CD4-positive, alpha-beta T cell (primary cell): ENCODE measurements around the gene MGRN1. TPM values are rescaled to one million over a fixed set of nuclear protein-coding genes. Genes with fewer than 3 reads are reported as not detected.
A peak's percentile ranks its signal among the peaks of the same experiment; 100 is the strongest.

Source experiments
- ATAC-seq: fragments of 200-7000 bp; cut with Tn5 transposase; one replicate; pipeline ENCODE4 v1.10.0; 2022; ENCODE audit warnings: mild to moderate bottlenecking; ENCODE audit not compliant: poor library complexity
- CTCF ChIA-PET: fragments of 350-600 bp; sonication (Branson Sonifier 250); formaldehyde crosslinking; loops from one replicate; lab custom pipeline; 2021; ENCODE audit warnings: antibody characterized with exemption, inconsistent platforms; lab: Charles Lee
- POLR2A ChIA-PET: fragments of 350-600 bp; sonication (Branson Sonifier 250); formaldehyde crosslinking; loops from one replicate; lab custom pipeline; 2021; ENCODE audit warnings: antibody characterized with exemption, inconsistent platforms; lab: Charles Lee
- DNase-seq, 14 experiments: peaks; one replicate each; pipeline ENCODE4 v3.0.0-alpha.2; 2013 to 2020; ENCODE audit warnings: mixed read lengths in 2 of 14
- H3K27ac ChIP-seq, 2 donors: one replicate each; pipeline versions ENCODE4 v1.5.1 to v1.7.0; 2013; ENCODE audit warnings: low read length in 2 of 2, low read depth in 1 of 2, mild to moderate bottlenecking in 1 of 2
- H3K27me3 ChIP-seq, 2 experiments: 1 replicate in 1 of 2; 2 replicates in 1 of 2; pipeline versions ENCODE4 v1.6.1 to v1.7.0; 2013; ENCODE audit warnings: low read length in 2 of 2, control low read depth in 1 of 2, mild to moderate bottlenecking in 1 of 2, moderate library complexity in 1 of 2; ENCODE audit not compliant: insufficient read depth in 2 of 2, control insufficient read depth in 1 of 2
- H3K36me3 ChIP-seq: one replicate; pipeline ENCODE4 v1.6.1; 2013; ENCODE audit warnings: low read length, control low read depth; ENCODE audit not compliant: insufficient read depth
- H3K4me1 ChIP-seq: one replicate; pipeline ENCODE4 v1.6.1; 2013; ENCODE audit warnings: low read length, control low read depth; ENCODE audit not compliant: insufficient read depth
- H3K4me3 ChIP-seq: one replicate; pipeline ENCODE4 v1.5.1; 2013; ENCODE audit warnings: mild to moderate bottlenecking, low read length, moderate library complexity
- H3K9me3 ChIP-seq, 2 experiments: 1 replicate in 1 of 2; 2 replicates in 1 of 2; pipeline versions ENCODE4 v1.6.1 to v1.7.0; 2013; ENCODE audit warnings: low read length in 2 of 2, mild to moderate bottlenecking in 2 of 2, control low read depth in 1 of 2, moderate library complexity in 1 of 2; ENCODE audit not compliant: control insufficient read depth in 1 of 2, insufficient read depth in 1 of 2
- H3K27ac Mint-ChIP-seq: one replicate; pipeline ENCODE4 v1.8.0; 2020; ENCODE audit warnings: mixed read lengths
- H3K27me3 Mint-ChIP-seq: one replicate; pipeline ENCODE4 v1.8.0; 2021; ENCODE audit warnings: mixed read lengths
- H3K36me3 Mint-ChIP-seq: one replicate; pipeline ENCODE4 v1.8.0; 2021; ENCODE audit warnings: low read depth, mixed read lengths
- H3K4me1 Mint-ChIP-seq: one replicate; pipeline ENCODE4 v1.8.0; 2021; ENCODE audit warnings: low read depth, mixed read lengths
- H3K4me3 Mint-ChIP-seq: one replicate; pipeline ENCODE4 v1.8.0; 2020; ENCODE audit warnings: mild to moderate bottlenecking, mixed read lengths
- H3K9me3 Mint-ChIP-seq: one replicate; pipeline ENCODE4 v1.8.0; 2020; ENCODE audit warnings: mixed read lengths
- CTCF ChIP-seq: fragments of 200-600 bp; IDR thresholded peaks from one replicate; pipeline ENCODE4 v1.8.0; 2022; ENCODE audit warnings: antibody characterized with exemption, mild to moderate bottlenecking
- intact Hi-C, 2 experiments: fragments of 100-400 bp; cut with DNase I in 1 of 2; cut with micrococcal nuclease in 1 of 2; formaldehyde crosslinking; loops; one replicate each; pipeline versions ENCODE4 v1.15.1 to v1.9.0; 2023 to 2025; cut with DNase I, micrococcal nuclease
- total RNA-seq, 174 experiments: library from RNA in 2 of 174; stranded (reverse) in 2 of 174; gene quantifications; one replicate each; pipeline ENCODE4 v1.2.3 and lab custom pipeline; 2021 to 2026

MGRN1 gene
- total RNA-seq, 2 experiments from 2014 or later = 45.9 to 48.6 TPM

GRCh38 chr16:4676831-4677230 lies 52.2 kb downstream of the MGRN1 start:
- ChIA-PET POLR2A (interaction anchor here (0.7 to 2.1 kb wide), 7 partner anchors 13 to 60 kb away, joined by 3 to 7 read pairs (median 4); partner anchors contain the start of genes ANKS3, DNAAF8, MGRN1 and NUDT16L1), CTCF (interaction anchor here (0.8 kb wide), 1 partner anchor 27 kb away, joined by 3 read pairs; no protein-coding TSS in a partner anchor)
- TF ChIP-seq CTCF = no peak
- Mint-ChIP-seq H3K27ac (peak overlapping the region; percentile 99), H3K4me3 (peak overlapping the region; percentile 70), H3K9me3 (no peaks in the 10 kb centered on the region), H3K4me1 (peaks cover 33% of the 10 kb centered on the region), H3K27me3 (no peaks in the 10 kb centered on the region), H3K36me3 (peaks cover 36% of the 10 kb centered on the region)
- H3K4me1 ChIP-seq = peaks cover 48% of the 10 kb centered on the region
- H3K27ac ChIP-seq = peak overlapping the region; percentile 72 to 82
- H3K4me3 ChIP-seq = no peak overlapping the region
- DNase-seq (peak in 1 of 14 experiments; percentile 18), ATAC-seq (peak; percentile 32)
- peaks cover 37% of the 10 kb centered on the region for H3K36me3 ChIP-seq
- H3K9me3 ChIP-seq = no peaks in the 10 kb centered on the region
- no peaks in the 10 kb centered on the region for H3K27me3 ChIP-seq
- intact Hi-C loops = no loop called here

GRCh38 chr16:4677390-4677789 lies 52.8 kb downstream of the MGRN1 start:
- Histone ChIP-seq H3K27me3 (no peaks in the 10 kb centered on the region), H3K4me1 (peaks cover 53% of the 10 kb centered on the region), H3K36me3 (peaks cover 35% of the 10 kb centered on the region), H3K9me3 (no peaks in the 10 kb centered on the region), H3K4me3 (no peak overlapping the region), H3K27ac (peak overlapping the region in 1 of 2 donors; percentile 72)
- no peaks in the 10 kb centered on the region for H3K9me3 Mint-ChIP-seq
- H3K4me3 Mint-ChIP-seq = no peak overlapping the region
- H3K4me1 Mint-ChIP-seq = peaks cover 34% of the 10 kb centered on the region
- H3K27ac Mint-ChIP-seq = peak overlapping the region; percentile 99
- no peaks in the 10 kb centered on the region for H3K27me3 Mint-ChIP-seq
- POLR2A ChIA-PET = interaction anchor here (0.7 to 1.5 kb wide), 5 partner anchors 16 to 61 kb away, joined by 3 to 7 read pairs (median 4); partner anchors contain the start of genes ANKS3, DNAAF8, MGRN1 and NUDT16L1
- ATAC-seq = no peak
- peaks cover 31% of the 10 kb centered on the region for H3K36me3 Mint-ChIP-seq
- DNase-seq = no peak
- CTCF ChIA-PET = no interaction called here
- TF ChIP-seq CTCF = no peak
- intact Hi-C loops = no loop called here

GRCh38 chr16:4677994-4678393 lies 53.4 kb downstream of the MGRN1 start:
- Histone ChIP-seq H3K4me1 (peaks cover 54% of the 10 kb centered on the region), H3K4me3 (no peak overlapping the region), H3K27me3 (no peaks in the 10 kb centered on the region), H3K27ac (no peak overlapping the region), H3K9me3 (no peaks in the 10 kb centered on the region), H3K36me3 (peaks cover 32% of the 10 kb centered on the region)
- Mint-ChIP-seq H3K36me3 (peaks cover 27% of the 10 kb centered on the region), H3K27me3 (no peaks in the 10 kb centered on the region), H3K9me3 (no peaks in the 10 kb centered on the region), H3K27ac (peak overlapping the region; percentile 68), H3K4me3 (no peak overlapping the region), H3K4me1 (peaks cover 34% of the 10 kb centered on the region)
- DNase-seq (no peak), ATAC-seq (no peak)
- ChIA-PET CTCF (no interaction called here), POLR2A (no interaction called here)
- TF ChIP-seq CTCF = no peak
- intact Hi-C loops = no loop called here
